Measurements from ENCODE around the gene NKD1.

- TF ChIP-seq, protein P1, sequence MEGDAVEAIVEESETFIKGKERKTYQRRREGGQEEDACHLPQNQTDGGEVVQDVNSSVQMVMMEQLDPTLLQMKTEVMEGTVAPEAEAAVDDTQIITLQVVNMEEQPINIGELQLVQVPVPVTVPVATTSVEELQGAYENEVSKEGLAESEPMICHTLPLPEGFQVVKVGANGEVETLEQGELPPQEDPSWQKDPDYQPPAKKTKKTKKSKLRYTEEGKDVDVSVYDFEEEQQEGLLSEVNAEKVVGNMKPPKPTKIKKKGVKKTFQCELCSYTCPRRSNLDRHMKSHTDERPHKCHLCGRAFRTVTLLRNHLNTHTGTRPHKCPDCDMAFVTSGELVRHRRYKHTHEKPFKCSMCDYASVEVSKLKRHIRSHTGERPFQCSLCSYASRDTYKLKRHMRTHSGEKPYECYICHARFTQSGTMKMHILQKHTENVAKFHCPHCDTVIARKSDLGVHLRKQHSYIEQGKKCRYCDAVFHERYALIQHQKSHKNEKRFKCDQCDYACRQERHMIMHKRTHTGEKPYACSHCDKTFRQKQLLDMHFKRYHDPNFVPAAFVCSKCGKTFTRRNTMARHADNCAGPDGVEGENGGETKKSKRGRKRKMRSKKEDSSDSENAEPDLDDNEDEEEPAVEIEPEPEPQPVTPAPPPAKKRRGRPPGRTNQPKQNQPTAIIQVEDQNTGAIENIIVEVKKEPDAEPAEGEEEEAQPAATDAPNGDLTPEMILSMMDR (IDR thresholded peaks at IDR 0.05; ENCODE audit: low read length): no peak
- no peak for TF ChIP-seq EZH2 (optimal IDR thresholded peaks at IDR 0.05; ENCODE audit: low read depth, low read length)
- TF ChIP-seq EZH2phosphoT487 (IDR thresholded peaks at IDR 0.05; ENCODE audit: low read length): no peak
Observed at GRCh38 chr16:50588276-50588675, 40.1 kb downstream of the NKD1 start.

Data from MM.1S (cell line).